Osteoblast (primary cell): ENCODE data around the gene SMAD5. TPM values are rescaled to one million over a fixed set of nuclear protein-coding genes. Genes with fewer than 3 reads are reported as not detected.

Source experiments
- DNase-seq: peaks from one replicate; pipeline ENCODE4 v3.0.0; 2011; ENCODE audit warnings: low spot score, mixed read lengths; ENCODE audit not compliant: insufficient read length; ENCODE audit errors: missing footprints
- H2AFZ ChIP-seq: 2 replicates; pipeline ENCODE4 v1.6.0; 2011; ENCODE audit warnings: mild to moderate bottlenecking, low read length
- H3K27ac ChIP-seq: 2 replicates; pipeline ENCODE4 v1.5.1; 2011; ENCODE audit warnings: mild to moderate bottlenecking, low read depth, low read length, moderate library complexity
- H3K27me3 ChIP-seq: 2 replicates; pipeline ENCODE4 v1.6.0; 2012; ENCODE audit warnings: mild to moderate bottlenecking, control low read depth, inconsistent platforms, low read length, moderate library complexity; ENCODE audit not compliant: insufficient read depth
- H3K36me3 ChIP-seq: 2 replicates; pipeline ENCODE4 v1.5.1; 2011; ENCODE audit warnings: mild to moderate bottlenecking, low read length, control low read depth, moderate library complexity; ENCODE audit not compliant: insufficient read depth
- H3K4me1 ChIP-seq: 2 replicates; pipeline ENCODE4 v1.5.1; 2011; ENCODE audit warnings: mild to moderate bottlenecking, low read length, control low read depth, moderate library complexity; ENCODE audit not compliant: insufficient read depth
- H3K4me2 ChIP-seq: 2 replicates; pipeline ENCODE4 v1.6.0; 2011; ENCODE audit warnings: mild to moderate bottlenecking, low read length; ENCODE audit not compliant: insufficient read depth
- H3K4me3 ChIP-seq: fragments of 200-600 bp; sonication (generic); 3 replicates; pipeline ENCODE4 v1.5.1; 2012; ENCODE audit warnings: mild to moderate bottlenecking, low read length, inconsistent platforms; ENCODE audit not compliant: insufficient read depth
- H3K79me2 ChIP-seq: 2 replicates; pipeline ENCODE4 v1.6.0; 2012; ENCODE audit warnings: mild to moderate bottlenecking, low read length, control low read depth, inconsistent platforms; ENCODE audit not compliant: insufficient read depth
- H3K9me3 ChIP-seq: 2 replicates; pipeline ENCODE4 v1.5.1; 2011; ENCODE audit warnings: low read depth, low read length, control low read depth
- H4K20me1 ChIP-seq: 2 replicates; pipeline ENCODE4 v1.6.0; 2012; ENCODE audit warnings: mild to moderate bottlenecking, low read length, control low read depth; ENCODE audit not compliant: insufficient read depth
- total RNA-seq: library from RNA; depleted of rRNA; stranded (reverse); fragments of >200 nt; gene quantifications from 2 replicates; pipeline ENCODE4 v1.2.3, GENCODE V29; 2012
- TF ChIP-seq, protein P1 (sequence below): IDR thresholded peaks from 2 replicates; pipeline ENCODE4 v1.5.1; 2011; ENCODE audit warnings: mild to moderate bottlenecking, low read depth, low read length, moderate library complexity; ENCODE audit errors: extremely low read depth

Gene SMAD5
- total RNA-seq, 1 donor, result 58.6 TPM

DNA sequence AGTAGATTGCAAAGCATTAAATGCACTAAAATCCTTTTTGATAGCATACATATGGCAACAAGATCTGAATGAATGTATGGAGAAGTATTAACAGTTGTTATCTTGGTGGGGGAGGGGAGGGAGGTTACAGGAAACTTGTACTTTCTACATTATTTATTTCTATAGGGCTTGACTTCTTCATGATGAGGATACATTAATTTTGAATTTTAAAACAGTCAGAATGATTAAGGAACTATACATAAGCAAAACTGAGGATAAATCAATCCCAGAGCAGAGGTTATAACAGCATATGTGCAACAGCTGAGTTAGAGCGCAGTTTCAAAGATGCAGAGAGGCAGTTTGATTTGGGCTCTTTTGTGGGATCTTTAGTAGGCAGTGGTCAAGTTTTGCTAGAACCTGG, 23.9 kb upstream of the SMAD5 start:
- Histone ChIP-seq H3K36me3 (no peaks in the 10 kb centered on the region), H2AFZ (no peak overlapping the region), H3K79me2 (no peaks in the 10 kb centered on the region), H3K4me2 (no peak overlapping the region), H3K4me3 (no peak overlapping the region), H3K27me3 (peaks cover 13% of the 10 kb centered on the region), H3K9me3 (no peaks in the 10 kb centered on the region), H3K27ac (no peak overlapping the region), H3K4me1 (no peaks in the 10 kb centered on the region), H4K20me1 (no peaks in the 10 kb centered on the region)
- DNase-seq, result no peak
- TF ChIP-seq, protein P1, sequence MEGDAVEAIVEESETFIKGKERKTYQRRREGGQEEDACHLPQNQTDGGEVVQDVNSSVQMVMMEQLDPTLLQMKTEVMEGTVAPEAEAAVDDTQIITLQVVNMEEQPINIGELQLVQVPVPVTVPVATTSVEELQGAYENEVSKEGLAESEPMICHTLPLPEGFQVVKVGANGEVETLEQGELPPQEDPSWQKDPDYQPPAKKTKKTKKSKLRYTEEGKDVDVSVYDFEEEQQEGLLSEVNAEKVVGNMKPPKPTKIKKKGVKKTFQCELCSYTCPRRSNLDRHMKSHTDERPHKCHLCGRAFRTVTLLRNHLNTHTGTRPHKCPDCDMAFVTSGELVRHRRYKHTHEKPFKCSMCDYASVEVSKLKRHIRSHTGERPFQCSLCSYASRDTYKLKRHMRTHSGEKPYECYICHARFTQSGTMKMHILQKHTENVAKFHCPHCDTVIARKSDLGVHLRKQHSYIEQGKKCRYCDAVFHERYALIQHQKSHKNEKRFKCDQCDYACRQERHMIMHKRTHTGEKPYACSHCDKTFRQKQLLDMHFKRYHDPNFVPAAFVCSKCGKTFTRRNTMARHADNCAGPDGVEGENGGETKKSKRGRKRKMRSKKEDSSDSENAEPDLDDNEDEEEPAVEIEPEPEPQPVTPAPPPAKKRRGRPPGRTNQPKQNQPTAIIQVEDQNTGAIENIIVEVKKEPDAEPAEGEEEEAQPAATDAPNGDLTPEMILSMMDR, result no peak

DNA sequence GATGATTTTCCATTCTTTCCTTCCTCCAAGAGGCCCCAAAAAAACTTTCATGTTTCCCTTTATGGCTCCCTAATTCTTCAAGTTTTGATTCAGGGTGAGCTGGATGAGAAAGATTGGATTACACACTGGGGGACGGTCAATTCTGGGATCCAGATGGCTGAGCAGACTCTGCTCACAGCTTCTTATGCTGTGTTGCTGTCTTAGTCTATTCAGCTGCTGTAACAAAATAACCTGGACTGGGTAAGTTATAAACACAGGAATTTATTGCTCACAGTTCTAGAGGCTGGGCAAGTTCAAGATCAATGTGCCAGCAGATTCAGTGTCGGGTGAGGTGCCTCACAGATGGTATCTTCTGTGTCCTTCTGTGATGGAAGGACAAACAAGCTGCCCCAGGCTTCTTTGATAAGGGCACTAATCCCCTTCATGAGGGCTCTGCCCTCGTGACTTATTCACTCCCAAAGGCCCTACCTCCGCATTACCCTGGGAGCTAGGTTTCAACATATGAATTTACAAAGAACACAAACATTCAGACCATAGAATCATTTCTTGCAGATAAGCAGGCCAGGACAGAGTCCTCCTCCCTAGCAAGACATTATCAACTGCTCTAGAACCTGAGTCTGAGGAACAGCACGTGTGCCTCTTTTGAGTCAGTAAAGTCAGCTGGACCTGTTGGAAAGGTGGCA, 23.1 kb upstream of the SMAD5 start:
- Histone ChIP-seq H4K20me1 (no peaks in the 10 kb centered on the region), H2AFZ (no peak overlapping the region), H3K27me3 (peaks cover 13% of the 10 kb centered on the region), H3K9me3 (no peaks in the 10 kb centered on the region), H3K36me3 (no peaks in the 10 kb centered on the region), H3K27ac (no peak overlapping the region), H3K4me1 (no peaks in the 10 kb centered on the region), H3K4me2 (no peak overlapping the region), H3K79me2 (no peaks in the 10 kb centered on the region), H3K4me3 (no peak overlapping the region)
- no peak for DNase-seq
- TF ChIP-seq, protein P1, result no peak

DNA sequence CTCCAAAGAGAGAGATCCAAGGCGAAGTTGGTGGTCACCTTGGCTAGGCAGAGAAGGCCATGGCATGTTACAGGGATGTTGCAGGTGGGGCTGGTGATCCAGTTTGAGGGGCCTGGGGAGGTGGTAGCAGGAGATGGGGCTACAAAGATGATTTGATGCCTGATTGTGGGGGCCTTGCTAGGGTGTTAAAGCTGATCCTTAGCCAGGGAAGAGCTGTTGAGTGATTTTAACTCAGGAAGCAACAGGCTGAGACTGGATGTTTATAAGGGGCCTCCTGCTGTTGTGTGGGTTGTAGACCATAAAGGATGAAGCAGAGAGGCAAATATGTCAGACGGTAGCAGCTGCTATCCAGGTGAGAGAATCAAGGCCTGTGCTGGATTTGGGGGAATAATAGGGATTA, 19.0 kb upstream of the SMAD5 start:
- H4K20me1 ChIP-seq, result no peaks in the 10 kb centered on the region
- peaks cover 12% of the 10 kb centered on the region for H3K27me3 ChIP-seq
- H3K9me3 ChIP-seq, result no peaks in the 10 kb centered on the region
- no peaks in the 10 kb centered on the region for H3K36me3 ChIP-seq
- H3K4me1 ChIP-seq, result no peaks in the 10 kb centered on the region
- no peak overlapping the region for H2AFZ ChIP-seq
- H3K79me2 ChIP-seq, result no peaks in the 10 kb centered on the region
- H3K27ac ChIP-seq, result no peak overlapping the region
- no peak overlapping the region for H3K4me3 ChIP-seq
- TF ChIP-seq, protein P1, result no peak
- no peak overlapping the region for H3K4me2 ChIP-seq
- peak; percentile 49 for DNase-seq

DNA sequence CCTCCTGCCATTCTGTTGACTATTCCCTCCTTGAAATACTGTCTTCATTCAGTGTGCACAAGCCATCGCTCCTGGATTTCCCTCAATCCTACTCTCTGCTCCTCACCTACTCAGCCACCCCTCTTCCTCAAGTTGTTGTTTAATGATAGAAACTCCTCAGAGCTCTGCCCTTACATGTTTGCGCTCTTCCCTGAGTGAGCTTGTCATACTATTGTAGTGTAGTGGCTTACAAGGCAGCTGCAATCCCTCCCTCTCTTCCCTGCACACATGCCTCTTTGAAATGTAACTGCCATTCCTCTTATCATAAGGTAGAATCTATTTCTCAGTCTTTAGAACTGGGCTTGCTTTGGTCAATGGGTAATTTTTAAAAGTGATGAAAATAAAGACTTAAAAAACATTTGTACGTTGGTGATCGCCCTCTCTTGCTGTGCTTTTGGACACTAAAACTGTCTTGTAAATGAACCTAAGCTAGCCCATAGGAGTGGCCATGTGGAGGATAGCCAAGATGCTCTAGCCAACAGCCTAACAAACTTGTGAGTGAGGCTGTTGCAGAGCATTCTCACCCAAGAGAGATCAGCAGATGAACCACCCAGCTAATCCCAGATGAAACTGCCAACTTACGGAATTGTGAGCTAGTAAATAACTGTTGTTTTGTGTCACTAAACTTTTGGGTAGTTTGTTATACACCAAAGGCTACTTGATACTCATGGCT, 18.1 kb upstream of the SMAD5 start:
- H3K27ac ChIP-seq, result no peak overlapping the region
- H3K9me3 ChIP-seq, result no peaks in the 10 kb centered on the region
- H3K79me2 ChIP-seq, result no peaks in the 10 kb centered on the region
- H3K4me2 ChIP-seq, result no peak overlapping the region
- TF ChIP-seq, protein P1, result no peak
- H3K27me3 ChIP-seq, result peaks cover 17% of the 10 kb centered on the region
- no peaks in the 10 kb centered on the region for H4K20me1 ChIP-seq
- H3K36me3 ChIP-seq, result no peaks in the 10 kb centered on the region
- H3K4me3 ChIP-seq, result no peak overlapping the region
- no peaks in the 10 kb centered on the region for H3K4me1 ChIP-seq
- H2AFZ ChIP-seq, result no peak overlapping the region
- no peak for DNase-seq
